ENCODE data around the gene TGFBR3. TPM values are rescaled to one million over a fixed set of nuclear protein-coding genes. Genes with fewer than 3 reads are reported as not detected.

Gene TGFBR3
- total and polyA plus RNA-seq, 8 donors: 6.0 to 34.8 (median 21.4) TPM

DNA sequence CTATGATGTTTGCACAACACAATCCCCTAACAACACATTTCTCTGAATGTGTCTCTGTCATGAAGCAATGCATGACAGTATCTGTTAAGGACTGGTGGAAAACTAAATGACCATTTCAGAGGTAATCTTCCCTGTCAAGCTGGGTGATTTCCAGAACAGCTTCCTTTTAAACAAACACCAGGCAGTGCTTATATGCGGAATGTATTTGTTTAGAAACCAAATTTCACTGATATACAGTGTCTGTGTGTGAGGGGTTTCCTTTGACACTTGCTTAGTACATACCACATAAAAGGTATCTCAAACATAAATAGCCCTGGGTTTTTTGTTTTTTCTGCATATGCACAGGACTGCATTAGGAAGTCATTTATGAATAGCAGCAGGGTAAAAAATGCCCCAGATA is 95.6 kb downstream of the TGFBR3 start:
- Histone ChIP-seq H3K4me1 (peaks cover 0 to 14% (median 7%) of the 10 kb centered on the region in 3 donors), H3K9me3 (no peaks in the 10 kb centered on the region), H3K4me3 (no peak overlapping the region), H3K27ac (no peak overlapping the region), H3K27me3 (no peaks in the 10 kb centered on the region), H3K36me3 (no peaks in the 10 kb centered on the region)
- intact Hi-C loops (cut with DNase I): no loop called here
- no peak for ATAC-seq
- no peak for FAIRE-seq
- no peak for DNase-seq
- TF ChIP-seq, protein P1, sequence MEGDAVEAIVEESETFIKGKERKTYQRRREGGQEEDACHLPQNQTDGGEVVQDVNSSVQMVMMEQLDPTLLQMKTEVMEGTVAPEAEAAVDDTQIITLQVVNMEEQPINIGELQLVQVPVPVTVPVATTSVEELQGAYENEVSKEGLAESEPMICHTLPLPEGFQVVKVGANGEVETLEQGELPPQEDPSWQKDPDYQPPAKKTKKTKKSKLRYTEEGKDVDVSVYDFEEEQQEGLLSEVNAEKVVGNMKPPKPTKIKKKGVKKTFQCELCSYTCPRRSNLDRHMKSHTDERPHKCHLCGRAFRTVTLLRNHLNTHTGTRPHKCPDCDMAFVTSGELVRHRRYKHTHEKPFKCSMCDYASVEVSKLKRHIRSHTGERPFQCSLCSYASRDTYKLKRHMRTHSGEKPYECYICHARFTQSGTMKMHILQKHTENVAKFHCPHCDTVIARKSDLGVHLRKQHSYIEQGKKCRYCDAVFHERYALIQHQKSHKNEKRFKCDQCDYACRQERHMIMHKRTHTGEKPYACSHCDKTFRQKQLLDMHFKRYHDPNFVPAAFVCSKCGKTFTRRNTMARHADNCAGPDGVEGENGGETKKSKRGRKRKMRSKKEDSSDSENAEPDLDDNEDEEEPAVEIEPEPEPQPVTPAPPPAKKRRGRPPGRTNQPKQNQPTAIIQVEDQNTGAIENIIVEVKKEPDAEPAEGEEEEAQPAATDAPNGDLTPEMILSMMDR (IDR thresholded peaks at IDR 0.05): no peak
- WGBS, 2 donors: 33 to 38% methylated on average over 1 of the region's 1 CpG

DNA sequence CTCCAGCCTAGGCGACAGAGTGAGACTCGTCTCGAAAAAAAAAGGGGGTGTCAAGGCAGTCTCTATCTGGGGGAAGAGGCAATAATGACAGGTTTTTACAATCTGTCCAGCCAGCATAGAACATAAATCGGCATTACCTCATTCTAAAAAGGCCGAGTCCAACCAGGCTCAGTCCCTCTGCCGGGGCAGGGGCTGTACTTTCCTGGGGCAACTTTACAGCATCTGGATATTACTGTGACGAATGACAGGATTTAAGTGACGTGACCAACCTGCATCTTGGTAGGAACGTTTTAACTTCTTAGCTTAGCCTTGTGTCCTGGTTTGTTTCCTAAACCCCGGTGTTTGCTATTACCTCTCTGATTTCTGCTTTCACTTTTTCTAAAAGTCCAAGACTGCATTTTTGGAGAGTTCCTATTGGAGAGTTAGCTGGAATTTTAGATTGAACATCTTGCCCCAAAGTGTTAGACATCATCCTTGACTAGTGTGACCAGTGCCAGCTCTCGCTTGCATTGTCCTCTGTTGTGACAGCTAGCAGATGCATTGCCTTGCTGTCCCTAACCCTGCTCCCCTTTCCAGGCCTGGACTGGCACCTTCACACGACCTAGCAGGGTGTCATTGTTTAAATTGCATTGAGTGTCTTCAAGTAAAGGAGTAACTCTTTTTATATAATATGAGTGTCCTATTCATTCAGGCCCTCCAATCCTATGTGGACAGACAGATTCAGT is 96.5 kb downstream of the TGFBR3 start:
- no peaks in the 10 kb centered on the region for H3K27me3 ChIP-seq
- FAIRE-seq (no peak), ATAC-seq (no peak), DNase-seq (no peak)
- TF ChIP-seq, protein P1 (IDR thresholded peaks at IDR 0.05): no peak
- H3K27ac ChIP-seq: no peak overlapping the region
- H3K4me3 ChIP-seq: no peak overlapping the region
- intact Hi-C loops (cut with DNase I): no loop called here
- no peaks in the 10 kb centered on the region for H3K9me3 ChIP-seq
- WGBS, 2 donors: 90% methylated on average over 12 of the region's 12 CpGs
- peaks cover 0 to 14% (median 7%) of the 10 kb centered on the region in 3 donors for H3K4me1 ChIP-seq
- H3K36me3 ChIP-seq: no peaks in the 10 kb centered on the region

DNA sequence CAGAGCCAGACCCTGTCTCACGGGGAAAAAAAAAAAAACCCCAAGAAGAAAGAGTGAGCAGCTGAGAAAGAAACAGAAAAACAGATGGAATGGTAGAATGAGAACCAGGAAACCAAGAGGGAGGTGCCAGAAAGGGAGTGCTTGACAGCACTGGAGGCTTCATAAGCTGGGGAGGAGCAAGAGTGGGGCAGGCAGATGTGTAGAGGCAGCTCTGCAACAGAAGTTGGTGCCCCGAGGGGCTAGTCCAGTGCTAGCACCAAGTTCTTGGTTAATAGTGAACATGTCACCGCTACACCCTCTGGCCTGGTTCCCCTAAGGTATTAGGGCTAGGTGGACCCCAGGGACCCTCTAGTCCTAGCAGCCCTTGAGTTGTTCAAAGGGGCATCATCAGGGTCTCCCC is 98.0 kb downstream of the TGFBR3 start:
- Histone ChIP-seq H3K4me3 (no peak overlapping the region), H3K27ac (no peak overlapping the region), H3K36me3 (no peaks in the 10 kb centered on the region), H3K27me3 (no peaks in the 10 kb centered on the region), H3K9me3 (no peaks in the 10 kb centered on the region), H3K4me1 (peaks cover 0 to 18% (median 7%) of the 10 kb centered on the region in 3 donors)
- TF ChIP-seq, protein P1 (IDR thresholded peaks at IDR 0.05): no peak
- WGBS, 2 donors: 95% methylated on average over 3 of the region's 3 CpGs
- DNase-seq (no peak), ATAC-seq (no peak), FAIRE-seq (no peak)
- intact Hi-C loops (cut with DNase I): no loop called here

DNA sequence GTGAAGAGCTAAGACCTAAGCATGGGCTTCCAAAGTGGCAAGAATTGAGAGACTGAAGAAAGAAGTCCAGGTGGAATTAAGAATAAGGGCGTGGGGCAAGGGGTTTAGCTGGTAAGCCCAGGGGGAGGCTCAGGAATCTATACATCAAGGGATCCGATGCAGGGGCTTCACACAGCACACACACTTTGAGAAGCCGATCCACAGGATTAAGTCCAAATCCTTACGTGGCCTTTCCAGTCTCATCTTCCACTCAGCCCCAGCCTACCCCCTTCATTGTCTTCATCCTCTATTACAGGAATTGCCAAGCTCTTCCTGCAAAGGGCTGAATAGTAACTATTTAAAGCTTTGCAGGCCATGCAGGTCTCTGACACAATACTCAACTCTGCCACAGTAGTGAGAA is 101.3 kb downstream of the TGFBR3 start:
- WGBS, 2 donors: 94 to 98% methylated on average over 4 of the region's 4 CpGs
- Histone ChIP-seq H3K4me3 (no peak overlapping the region), H3K9me3 (no peaks in the 10 kb centered on the region), H3K27me3 (no peaks in the 10 kb centered on the region), H3K27ac (no peak overlapping the region), H3K4me1 (peaks cover 4 to 20% (median 13%) of the 10 kb centered on the region in 3 donors), H3K36me3 (no peaks in the 10 kb centered on the region)
- ATAC-seq (no peak), FAIRE-seq (no peak), DNase-seq (no peak)
- TF ChIP-seq, protein P1 (IDR thresholded peaks at IDR 0.05): no peak
- intact Hi-C loops (cut with DNase I): no loop called here

DNA sequence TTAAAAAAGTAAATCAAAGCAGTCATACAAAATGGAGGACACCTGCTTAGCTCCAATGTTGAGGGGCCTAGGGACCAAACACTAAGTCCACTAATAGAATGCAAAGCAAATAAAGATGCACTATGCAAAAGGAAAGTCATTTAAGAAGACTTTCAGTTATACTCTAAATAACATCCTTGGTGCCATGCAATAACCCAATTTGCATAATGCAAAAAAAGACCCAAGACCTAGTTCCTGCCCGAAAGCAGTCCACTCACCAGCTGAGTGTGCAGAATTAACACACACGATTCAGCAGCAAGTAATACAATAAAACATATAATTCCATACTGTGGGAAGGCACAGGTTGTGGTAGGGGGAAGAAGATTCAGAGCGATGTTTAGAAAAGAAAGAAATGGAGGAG is 101.8 kb downstream of the TGFBR3 start:
- no peak for FAIRE-seq
- TF ChIP-seq, protein P1 (IDR thresholded peaks at IDR 0.05): no peak

More for the DNA sequence above, 101.8 kb downstream of the TGFBR3 start:
- H3K4me3 ChIP-seq: no peak overlapping the region
- no peak overlapping the region for H3K27ac ChIP-seq
- WGBS, 2 donors: 94 to 98% methylated on average over 3 of the region's 3 CpGs
- intact Hi-C loops (cut with DNase I): no loop called here
- peaks cover 7 to 24% (median 17%) of the 10 kb centered on the region in 3 donors for H3K4me1 ChIP-seq
- H3K36me3 ChIP-seq: no peaks in the 10 kb centered on the region
- H3K9me3 ChIP-seq: no peaks in the 10 kb centered on the region
- ATAC-seq (no peak), DNase-seq (no peak)
- no peaks in the 10 kb centered on the region for H3K27me3 ChIP-seq

Measured in pancreas (tissue), 10 donors.